Caco-2 (cell line): ENCODE measurements around the gene NMB. TPM values are rescaled to one million over a fixed set of nuclear protein-coding genes. Genes with fewer than 3 reads are reported as not detected.

Source experiments
- BruUV-seq: library from RNA; stranded (reverse); fragments of 400-500 nt; replicated peaks from 2 replicates; lab custom pipeline; 2021; lab: Mats Ljungman, UMichigan
- CTCF ChIA-PET: fragments of 300-600 bp; sonication (Branson Sonifier 250); formaldehyde crosslinking; loops from one replicate; lab custom pipeline; 2022; ENCODE audit warnings: antibody characterized with exemption; lab: Charles Lee
- POLR2A ChIA-PET: fragments of 300-600 bp; sonication (Branson Sonifier 250); formaldehyde crosslinking; loops from one replicate; lab custom pipeline; 2022; ENCODE audit warnings: antibody characterized with exemption; lab: Charles Lee
- DNase-seq, 2 experiments: peaks; one replicate each; pipeline versions ENCODE4 v3.0.0 to v3.0.0-alpha.2; 2020 to 2022
- H3K27me3 ChIP-seq: replicated peaks from 2 replicates; pipeline ENCODE4 v1.6.0; 2011; ENCODE audit warnings: low read length; ENCODE audit not compliant: control insufficient read depth, insufficient read depth
- H3K36me3 ChIP-seq: 2 replicates; pipeline ENCODE4 v1.5.1; 2011; ENCODE audit warnings: low read length; ENCODE audit not compliant: control insufficient read depth, insufficient read depth
- H3K4me1 ChIP-seq: fragments of 250-450 bp; sonication (Bioruptor Pico); 2 replicates; pipeline ENCODE4 v1.5.1; 2020; ENCODE audit warnings: mild to moderate bottlenecking
- H3K4me3 ChIP-seq: 2 replicates; pipeline ENCODE4 v1.5.1; 2011; ENCODE audit warnings: low read depth, mild to moderate bottlenecking, control low read depth, low read length
- H3K9me3 ChIP-seq: fragments of 250-450 bp; sonication (Bioruptor Pico); 2 replicates; pipeline ENCODE4 v1.5.1; 2020; ENCODE audit warnings: mild to moderate bottlenecking, moderate library complexity
- H3K27ac Mint-ChIP-seq: one replicate; pipeline ENCODE4 v1.8.0; 2022; ENCODE audit warnings: mixed read lengths; ENCODE audit not compliant: unreplicated experiment
- H3K27me3 Mint-ChIP-seq: one replicate; pipeline ENCODE4 v1.8.0; 2022; ENCODE audit warnings: mixed read lengths; ENCODE audit not compliant: insufficient read depth, unreplicated experiment
- H3K36me3 Mint-ChIP-seq: one replicate; pipeline ENCODE4 v1.8.0; 2022; ENCODE audit warnings: mild to moderate bottlenecking, mixed read lengths; ENCODE audit not compliant: insufficient read depth, unreplicated experiment
- H3K4me1 Mint-ChIP-seq: one replicate; pipeline ENCODE4 v1.8.0; 2022; ENCODE audit warnings: low read depth, mixed read lengths; ENCODE audit not compliant: unreplicated experiment
- H3K4me3 Mint-ChIP-seq: one replicate; pipeline ENCODE4 v1.8.0; 2022; ENCODE audit warnings: mild to moderate bottlenecking, moderate library complexity, mixed read lengths; ENCODE audit not compliant: unreplicated experiment
- H3K9me3 Mint-ChIP-seq: one replicate; pipeline ENCODE4 v1.8.0; 2022; ENCODE audit warnings: mixed read lengths; ENCODE audit not compliant: unreplicated experiment
- CTCF ChIP-seq, 2 experiments: fragments of 200-600 bp in 1 of 2; IDR thresholded peaks; 1 replicate in 1 of 2; 2 replicates in 1 of 2; pipeline versions ENCODE4 v1.5.1 to v1.8.0; 2011 to 2022; ENCODE audit warnings: antibody characterized with exemption in 1 of 2, control low read depth in 1 of 2, inconsistent platforms in 1 of 2, low read depth in 1 of 2, low read length in 1 of 2, mild to moderate bottlenecking in 1 of 2, moderate library complexity in 1 of 2; ENCODE audit not compliant: insufficient read depth in 1 of 2, severe bottlenecking in 1 of 2, unreplicated experiment in 1 of 2
- intact Hi-C: fragments of 100-400 bp; cut with micrococcal nuclease; formaldehyde crosslinking; loops from one replicate; pipeline ENCODE4 v1.10.0; 2022; ENCODE audit not compliant: unreplicated experiment
- total RNA-seq: library from RNA; stranded (reverse); gene quantifications from 2 replicates; pipeline ENCODE4 v1.2.3, GENCODE V29; 2022

NMB gene
- total RNA-seq, 1 experiment from 2014 or later = 8.6 TPM

GRCh38 chr15:84666373-84666772 lies 8.4 kb upstream of the NMB start:
- no peaks in the 10 kb centered on the region for H3K27me3 Mint-ChIP-seq
- H3K27ac Mint-ChIP-seq = no peak overlapping the region
- Histone ChIP-seq H3K4me3 (no peak overlapping the region), H3K36me3 (no peaks in the 10 kb centered on the region; the same call in 1 of the 2 replicates), H3K9me3 (no peaks in the 10 kb centered on the region), H3K4me1 (no peaks in the 10 kb centered on the region), H3K27me3 (no peaks in the 10 kb centered on the region)
- H3K4me1 Mint-ChIP-seq = no peaks in the 10 kb centered on the region
- BruUV-seq = no TSS peak
- intact Hi-C loops = no loop called here
- no peak for DNase-seq
- no peak overlapping the region for H3K4me3 Mint-ChIP-seq
- H3K9me3 Mint-ChIP-seq = no peaks in the 10 kb centered on the region
- TF ChIP-seq CTCF (IDR thresholded peaks at IDR 0.05; ENCODE audit: insufficient read depth in 1 of 2, low read depth in 1 of 2, low read length in 1 of 2, severe bottlenecking in 1 of 2, unreplicated experiment in 1 of 2) = no peak
- ChIA-PET CTCF (no interaction called here), POLR2A (no interaction called here)
- peaks cover 63% of the 10 kb centered on the region for H3K36me3 Mint-ChIP-seq

GRCh38 chr15:84661001-84661400 lies 3.0 kb upstream of the NMB start:
- Mint-ChIP-seq H3K27me3 (no peaks in the 10 kb centered on the region), H3K27ac (no peak overlapping the region), H3K4me1 (peaks cover 6% of the 10 kb centered on the region), H3K4me3 (no peak overlapping the region), H3K9me3 (no peaks in the 10 kb centered on the region), H3K36me3 (peaks cover 55% of the 10 kb centered on the region)
- peaks cover 6% of the 10 kb centered on the region; the same call in 1 of the 2 replicates for H3K4me1 ChIP-seq
- no peaks in the 10 kb centered on the region for H3K9me3 ChIP-seq
- DNase-seq = no peak
- intact Hi-C loops = no loop called here
- CTCF ChIA-PET = interaction anchor here (0.6 to 1.0 kb wide), 3 partner anchors 24 to 377 kb away, joined by 3 to 8 read pairs (median 7); no protein-coding TSS in a partner anchor
- no peak overlapping the region for H3K4me3 ChIP-seq
- POLR2A ChIA-PET = no interaction called here
- TF ChIP-seq CTCF (IDR thresholded peaks at IDR 0.05; ENCODE audit: insufficient read depth in 1 of 2, low read depth in 1 of 2, low read length in 1 of 2, severe bottlenecking in 1 of 2, unreplicated experiment in 1 of 2) = no peak
- no peaks in the 10 kb centered on the region; the same call in 1 of the 2 replicates for H3K36me3 ChIP-seq
- no TSS peak for BruUV-seq
- H3K27me3 ChIP-seq = no peaks in the 10 kb centered on the region

- no peak for DNase-seq
- H3K27me3 ChIP-seq = no peaks in the 10 kb centered on the region
- Mint-ChIP-seq H3K27ac (no peak overlapping the region), H3K9me3 (no peaks in the 10 kb centered on the region), H3K36me3 (peaks cover 48% of the 10 kb centered on the region), H3K27me3 (no peaks in the 10 kb centered on the region), H3K4me3 (no peak overlapping the region), H3K4me1 (peaks cover 6% of the 10 kb centered on the region)
- POLR2A ChIA-PET = interaction anchor here (0.6 kb wide), 1 partner anchor 10 kb away, joined by 3 read pairs; no protein-coding TSS in a partner anchor
- CTCF ChIA-PET = interaction anchor here (1.6 to 3.3 kb wide), 2 partner anchors 61 to 268 kb away, joined by 4 to 18 read pairs; partner anchors contain the start of gene ZSCAN2
- H3K4me3 ChIP-seq = no peak overlapping the region
- H3K36me3 ChIP-seq = no peaks in the 10 kb centered on the region
- no TSS peak for BruUV-seq
- no peak for TF ChIP-seq CTCF (IDR thresholded peaks at IDR 0.05; ENCODE audit: insufficient read depth in 1 of 2, low read depth in 1 of 2, low read length in 1 of 2, severe bottlenecking in 1 of 2, unreplicated experiment in 1 of 2)
- peaks cover 6% of the 10 kb centered on the region; the same call in 1 of the 2 replicates for H3K4me1 ChIP-seq
- intact Hi-C loops = loop anchor here (2.0 to 10.0 kb wide), 2 partner anchors 55 to 91 kb away; partner anchors contain the start of gene SEC11A
- H3K9me3 ChIP-seq = no peaks in the 10 kb centered on the region
These were observed 2.1 kb upstream of the NMB start for GRCh38 chr15:84659904-84660781.
